GM21528 (cell line): ENCODE measurements around the gene LRP11.
A peak's percentile ranks its signal among the peaks of the same experiment; 100 is the strongest.

Source experiments
- ATAC-seq: cut with Tn5 transposase; IDR thresholded peaks from one replicate; pipeline ENCODE4 v1.9.1; 2021; ENCODE audit warnings: mild to moderate bottlenecking, moderate library complexity; ENCODE audit not compliant: unreplicated experiment, low FRiP score

Gene LRP11

DNA sequence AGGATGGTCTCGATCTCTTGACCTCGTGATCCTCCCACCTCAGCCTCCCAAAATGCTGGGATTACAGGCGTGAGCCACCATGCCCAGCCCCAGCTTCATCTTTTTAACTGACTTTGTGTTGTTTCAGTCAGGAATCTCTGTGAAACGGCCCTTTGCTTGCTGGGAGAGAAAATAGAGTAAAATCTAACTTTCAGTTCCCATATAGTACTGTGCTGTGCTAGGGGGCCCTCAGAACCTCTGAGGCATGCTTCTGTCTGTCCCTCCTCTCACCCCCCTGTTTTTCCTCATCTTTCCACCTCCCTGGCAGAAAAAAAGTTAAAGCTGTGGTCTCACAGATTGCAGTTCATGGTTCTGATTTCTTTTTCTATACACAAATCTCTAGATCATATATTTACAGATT is 48.4 kb downstream of the LRP11 start:
- peak; percentile 66 for ATAC-seq

- ATAC-seq = no peak
Observed at GRCh38 chr6:149813351-149813750, 50.8 kb downstream of the LRP11 start.

- no peak for ATAC-seq
Observed at GRCh38 chr6:149809798-149810197, 54.4 kb downstream of the LRP11 start.

DNA sequence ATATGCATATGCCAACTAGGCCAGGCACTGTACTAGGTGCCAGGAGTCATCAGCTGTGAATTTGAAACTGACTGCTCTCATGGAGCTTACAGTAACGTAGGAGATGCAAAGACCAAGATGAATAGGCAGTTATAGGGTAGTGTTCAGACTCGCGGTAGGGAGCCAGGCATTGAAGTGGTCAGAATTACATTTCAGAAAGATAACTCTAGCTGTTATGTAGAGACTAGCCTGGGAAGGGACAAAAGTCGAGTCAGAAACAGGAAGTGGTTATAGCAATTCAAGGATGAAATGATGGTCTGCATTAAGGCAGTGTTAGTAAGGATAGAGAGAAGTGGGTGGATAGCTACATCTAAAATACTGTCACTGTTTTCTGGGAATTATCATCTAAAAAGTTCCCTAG is 58.0 kb downstream of the LRP11 start:
- ATAC-seq = no peak

DNA sequence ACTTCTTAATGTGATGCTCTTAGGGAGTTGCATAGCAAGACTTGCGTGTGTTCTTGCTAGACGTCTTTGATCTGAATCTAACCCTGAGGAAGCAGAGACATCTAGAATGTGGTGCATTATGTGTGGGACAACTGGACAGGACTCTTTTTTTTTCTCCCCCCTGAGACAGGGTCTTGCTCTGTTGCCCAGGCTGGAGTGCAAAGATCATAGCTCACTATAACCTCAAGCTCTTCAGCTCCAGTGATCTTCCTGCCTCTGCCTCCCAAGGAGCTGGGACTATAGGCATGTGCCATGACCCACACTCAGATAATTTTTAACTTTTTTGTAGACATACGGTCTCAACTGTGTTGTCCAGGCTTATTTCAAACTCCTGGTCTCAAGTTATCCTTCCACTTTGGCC is 80.6 kb downstream of the LRP11 start:
- ATAC-seq = no peak

- no peak for ATAC-seq
Observed at GRCh38 chr6:149782337-149782736, 81.8 kb downstream of the LRP11 start.

DNA sequence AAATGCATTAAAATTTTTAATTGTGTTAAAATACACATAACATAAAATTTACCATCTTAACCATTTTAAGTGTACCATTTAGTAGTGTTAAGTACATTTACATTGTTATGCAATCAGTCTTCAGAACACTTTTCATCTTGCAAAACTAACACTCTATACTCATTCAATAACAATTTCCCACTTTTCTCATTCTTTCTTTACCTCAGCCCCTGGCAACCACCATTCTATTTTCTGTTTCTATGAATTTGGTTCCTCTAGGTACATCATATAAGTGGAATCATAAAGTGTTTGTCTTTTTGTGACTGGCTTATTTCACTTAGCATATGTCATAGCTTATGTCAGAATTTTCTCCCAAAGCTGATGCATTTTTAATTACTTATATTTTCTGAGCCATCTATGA is 82.4 kb downstream of the LRP11 start:
- no peak for ATAC-seq

GRCh38 chr6:149779644-149779963 is 84.6 kb downstream of the LRP11 start:
- ATAC-seq = no peak

GRCh38 chr6:149777624-149778023 is 86.5 kb downstream of the LRP11 start:
- ATAC-seq = no peak

GRCh38 chr6:149771925-149772324 is 92.2 kb downstream of the LRP11 start:
- no peak for ATAC-seq

DNA sequence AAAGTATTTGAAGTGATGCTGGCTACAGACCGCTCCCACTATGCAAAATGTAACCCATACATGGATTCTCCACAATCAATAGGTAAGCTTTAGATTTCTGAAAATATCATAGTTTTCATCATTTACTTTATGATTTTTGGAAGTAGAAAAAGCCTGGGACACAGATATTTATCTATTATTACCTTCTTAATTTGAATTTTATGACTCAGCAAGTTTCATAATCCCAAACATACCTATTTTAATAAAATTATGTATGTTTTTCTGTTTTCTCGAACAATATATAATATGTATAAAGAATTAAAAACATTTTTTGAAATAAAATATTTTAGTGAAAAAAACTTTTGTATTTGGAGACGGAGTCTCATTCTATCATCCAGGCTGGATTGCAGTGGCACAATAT is 93.0 kb downstream of the LRP11 start:
- ATAC-seq = no peak

GRCh38 chr6:149769676-149770075 is 94.5 kb downstream of the LRP11 start:
- ATAC-seq = no peak
